ENCODE results near the gene LMX1B. TPM values are rescaled to one million over a fixed set of nuclear protein-coding genes. Genes with fewer than 3 reads are reported as not detected.

Gene LMX1B
- total RNA-seq, 1 experiment from 2014 or later, result 12.4 TPM

- TF ChIP-seq MLX (CRISPR knock-in tag; IDR thresholded peaks at IDR 0.05) (no peak), ATF3 (CRISPR knock-in tag; conservative IDR thresholded peaks at IDR 0.05) (no peak), ZBTB21 (CRISPR knock-in tag; IDR thresholded peaks at IDR 0.05; ENCODE audit: borderline replicate concordance) (no peak), TEAD1 (CRISPR knock-in tag; IDR thresholded peaks at IDR 0.05) (peak; percentile 73; the same call in 1 of the 2 replicates)
Measured at GRCh38 chr9:126676685-126677143, 63.0 kb downstream of the LMX1B start (continued).

- Mint-ChIP-seq H3K27me3 (ENCODE audit: low read depth) (peaks cover 95% of the 10 kb centered on the region), H3K36me3 (no peaks in the 10 kb centered on the region), H3K4me3 (peak overlapping the region; percentile 58), H3K4me1 (peaks cover 68% of the 10 kb centered on the region), H3K9me3 (no peaks in the 10 kb centered on the region), H3K27ac (no peak overlapping the region)
- no peak for DNase-seq (ENCODE audit: low spot score)
- no peak for TF ChIP-seq ZNF423 (CRISPR knock-in tag; IDR thresholded peaks at IDR 0.05)
- TF ChIP-seq GTF2I (CRISPR knock-in tag; conservative IDR thresholded peaks at IDR 0.05), result peak; percentile 66
- no peak for TF ChIP-seq SP1 (CRISPR knock-in tag; conservative IDR thresholded peaks at IDR 0.05)
- 0 out of 2 replicates have a peak, but pooled peaks have one; percentile 9 for TF ChIP-seq MAX (CRISPR knock-in tag; IDR thresholded peaks at IDR 0.05)
- CTCF ChIA-PET, result interaction anchor here (0.7 to 8.8 kb wide), 19 partner anchors 10 to 238 kb away, joined by 3 to 112 read pairs (median 8); no protein-coding TSS in a partner anchor
- POLR2A ChIA-PET, result interaction anchor here (0.7 to 1.0 kb wide), 4 partner anchors 9 to 188 kb away, joined by 3 to 5 read pairs (median 4); no protein-coding TSS in a partner anchor
- ATAC-seq, result peak; percentile 7
Measured at GRCh38 chr9:126677188-126678084, 63.7 kb downstream of the LMX1B start.

GRCh38 chr9:126678989-126679388, 65.3 kb downstream of the LMX1B start:
- POLR2A ChIA-PET, result no interaction called here
- CTCF ChIA-PET, result interaction anchor here (0.6 to 8.8 kb wide), 9 partner anchors 11 to 124 kb away, joined by 3 to 112 read pairs (median 15); no protein-coding TSS in a partner anchor
- Mint-ChIP-seq H3K27ac (no peak overlapping the region), H3K4me3 (no peak overlapping the region), H3K27me3 (ENCODE audit: low read depth) (peaks cover 92% of the 10 kb centered on the region), H3K9me3 (no peaks in the 10 kb centered on the region), H3K36me3 (no peaks in the 10 kb centered on the region), H3K4me1 (peaks cover 64% of the 10 kb centered on the region)
- DNase-seq (ENCODE audit: low spot score) (no peak), ATAC-seq (no peak)
- TF ChIP-seq MAX (CRISPR knock-in tag; IDR thresholded peaks at IDR 0.05) (no peak), CREM (CRISPR knock-in tag; IDR thresholded peaks at IDR 0.05) (no peak), HMGXB4 (CRISPR knock-in tag; IDR thresholded peaks at IDR 0.05) (no peak), NR1H2 (CRISPR knock-in tag; IDR thresholded peaks at IDR 0.05) (no peak), MXD4 (CRISPR knock-in tag; IDR thresholded peaks at IDR 0.05; ENCODE audit: borderline replicate concordance) (no peak), E2F5 (CRISPR knock-in tag; IDR thresholded peaks at IDR 0.05) (no peak)

GRCh38 chr9:126681336-126681735, 67.6 kb downstream of the LMX1B start:
- TF ChIP-seq FOXP4 (CRISPR knock-in tag; IDR thresholded peaks at IDR 0.05) (no peak), SMAD4 (CRISPR knock-in tag; IDR thresholded peaks at IDR 0.05) (no peak)
- CTCF ChIA-PET, result interaction anchor here (1.3 to 6.4 kb wide), 5 partner anchors 8 to 82 kb away, joined by 4 to 93 read pairs (median 8); no protein-coding TSS in a partner anchor
- POLR2A ChIA-PET, result no interaction called here
- H3K4me1 Mint-ChIP-seq, result peaks cover 46% of the 10 kb centered on the region
- ATAC-seq, result peak; percentile 11
- H3K4me3 Mint-ChIP-seq, result no peak overlapping the region
- no peaks in the 10 kb centered on the region for H3K36me3 Mint-ChIP-seq
- no peak overlapping the region for H3K27ac Mint-ChIP-seq
- H3K9me3 Mint-ChIP-seq, result no peaks in the 10 kb centered on the region
- peak; percentile 51 for DNase-seq (ENCODE audit: low spot score)
- peaks cover 92% of the 10 kb centered on the region for H3K27me3 Mint-ChIP-seq (ENCODE audit: low read depth)

Data from WTC11 (cell line).